Uterus (tissue), 4 donors: ENCODE results near the gene TOMM70. TPM values are rescaled to one million over a fixed set of nuclear protein-coding genes. Genes with fewer than 3 reads are reported as not detected.

Source experiments
- DNase-seq, 2 donors: peaks; one replicate each; pipeline ENCODE4 v3.0.0-alpha.2; 2019 to 2020
- H3K27ac ChIP-seq, 2 donors: fragments of 200-600 bp; sonication (generic); 1 replicate in 1 of 2; 2 replicates in 1 of 2; pipeline ENCODE4 v1.5.1; 2016 to 2018
- H3K27me3 ChIP-seq, 2 donors: fragments of 200-600 bp; sonication (generic); one replicate each; pipeline ENCODE4 v1.5.1; 2018 to 2019; ENCODE audit warnings: control low read depth in 1 of 2
- H3K36me3 ChIP-seq, 2 donors: fragments of 200-600 bp; sonication (generic); one replicate each; pipeline ENCODE4 v1.5.1; 2019; ENCODE audit warnings: control low read depth in 1 of 2
- H3K4me1 ChIP-seq, 2 donors: fragments of 200-600 bp; sonication (generic); one replicate each; pipeline ENCODE4 v1.5.1; 2018 to 2019; ENCODE audit warnings: control low read depth in 1 of 2
- H3K4me3 ChIP-seq, 2 donors: fragments of 200-600 bp; sonication (generic); 1 replicate in 1 of 2; 2 replicates in 1 of 2; pipeline ENCODE4 v1.5.1; 2018 to 2019; ENCODE audit warnings: mild to moderate bottlenecking in 1 of 2
- H3K9me3 ChIP-seq, 2 donors: fragments of 200-600 bp; sonication (generic); one replicate each; pipeline ENCODE4 v1.5.1; 2019; ENCODE audit warnings: control low read depth in 1 of 2
- POLR2A ChIP-seq, 2 donors: fragments of 450-650 bp; IDR thresholded peaks; one replicate each; pipeline ENCODE4 v1.6.1; 2016; ENCODE audit warnings: antibody characterized with exemption in 2 of 2, mild to moderate bottlenecking in 1 of 2, moderate library complexity in 1 of 2
- intact Hi-C: fragments of 100-400 bp; cut with DNase I; formaldehyde crosslinking; loops from one replicate; pipeline ENCODE4 v1.15.1; 2023; ENCODE audit warnings: low total_unique reads
- total RNA-seq, 4 donors: library from RNA; depleted of rRNA in 3 of 4; stranded (reverse); fragments of >200 nt in 3 of 4; gene quantifications; one replicate each; pipeline versions ENCODE4 v1.1.0 to v1.2.4, GENCODE V29; 2014 to 2023
- TF ChIP-seq, protein P1 (sequence below), 4 experiments: fragments of 200-600 bp in 2 of 4; fragments of 450-650 bp in 2 of 4; sonication (generic) in 2 of 4; IDR thresholded peaks; one replicate each; pipeline ENCODE4 v1.5.1; 2016 to 2019; ENCODE audit warnings: antibody characterized with exemption in 4 of 4, mild to moderate bottlenecking in 2 of 4, moderate library complexity in 1 of 4
- donor health status: DM: yes; HTN: yes; CAD: no.

TOMM70 gene
- total RNA-seq, 4 donors from 2014 or later, result 16.8 to 86.1 (median 35.9) TPM

DNA sequence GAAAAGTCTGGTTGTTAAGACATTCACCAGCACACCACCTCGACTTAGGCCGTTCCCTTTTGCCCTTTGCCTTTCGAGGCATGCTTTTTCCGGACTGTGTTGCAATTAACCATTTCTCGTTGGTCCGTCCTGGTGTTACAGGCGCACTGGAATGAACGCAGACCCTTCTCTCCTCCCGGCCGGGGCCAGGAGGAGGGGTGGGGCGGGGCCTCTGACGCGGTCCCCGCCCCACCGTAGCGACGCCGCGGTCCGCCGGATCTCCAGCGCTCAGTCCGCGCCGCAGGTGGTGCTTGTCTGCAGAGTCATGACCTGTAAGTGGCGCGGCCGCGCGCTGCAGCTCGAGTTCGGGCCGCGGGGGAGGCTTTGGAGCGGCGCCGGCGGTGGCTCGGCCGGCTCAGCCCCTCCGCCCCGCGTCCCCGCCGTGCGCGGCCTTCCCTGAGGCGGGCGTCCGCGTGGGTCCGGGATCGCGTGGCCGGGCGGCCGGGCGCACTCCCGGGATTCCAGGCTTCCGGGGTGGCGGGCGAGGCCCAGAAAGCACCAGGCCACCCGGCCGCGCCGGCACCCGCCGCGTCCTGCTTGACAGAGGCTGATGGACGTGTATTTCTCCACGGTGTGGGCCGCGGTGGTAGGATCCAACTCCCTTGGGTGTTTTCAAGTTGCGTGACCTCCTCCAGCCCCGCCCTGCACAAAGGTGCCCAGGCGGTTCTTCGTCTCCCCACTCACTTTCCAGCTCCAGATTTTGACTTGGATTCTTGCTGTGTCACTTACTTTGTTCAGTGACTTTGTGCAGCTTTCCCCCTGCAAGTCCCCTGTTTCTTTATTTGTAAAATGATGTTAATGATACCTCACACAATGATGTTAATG is 66.2 kb downstream of the TOMM70 start, which contains the start of gene NIT2:
TSS of gene NIT2 (plus strand) at position 270 of the 864 bp plus-strand sequence. CDS start at position 305, 35 bp downstream.
- Histone ChIP-seq H3K4me1 (no peaks in the 10 kb centered on the region), H3K4me3 (peak within 1 kb of the TSS; percentile 51 to 89), H3K36me3 (no peaks in the 10 kb centered on the region), H3K9me3 (no peaks in the 10 kb centered on the region), H3K27ac (peak within 1 kb of the TSS; percentile 78 to 90), H3K27me3 (no peaks in the 10 kb centered on the region)
- TF ChIP-seq POLR2A (IDR thresholded peaks at IDR 0.05), result peak; percentile 19 to 65
- TF ChIP-seq, protein P1, sequence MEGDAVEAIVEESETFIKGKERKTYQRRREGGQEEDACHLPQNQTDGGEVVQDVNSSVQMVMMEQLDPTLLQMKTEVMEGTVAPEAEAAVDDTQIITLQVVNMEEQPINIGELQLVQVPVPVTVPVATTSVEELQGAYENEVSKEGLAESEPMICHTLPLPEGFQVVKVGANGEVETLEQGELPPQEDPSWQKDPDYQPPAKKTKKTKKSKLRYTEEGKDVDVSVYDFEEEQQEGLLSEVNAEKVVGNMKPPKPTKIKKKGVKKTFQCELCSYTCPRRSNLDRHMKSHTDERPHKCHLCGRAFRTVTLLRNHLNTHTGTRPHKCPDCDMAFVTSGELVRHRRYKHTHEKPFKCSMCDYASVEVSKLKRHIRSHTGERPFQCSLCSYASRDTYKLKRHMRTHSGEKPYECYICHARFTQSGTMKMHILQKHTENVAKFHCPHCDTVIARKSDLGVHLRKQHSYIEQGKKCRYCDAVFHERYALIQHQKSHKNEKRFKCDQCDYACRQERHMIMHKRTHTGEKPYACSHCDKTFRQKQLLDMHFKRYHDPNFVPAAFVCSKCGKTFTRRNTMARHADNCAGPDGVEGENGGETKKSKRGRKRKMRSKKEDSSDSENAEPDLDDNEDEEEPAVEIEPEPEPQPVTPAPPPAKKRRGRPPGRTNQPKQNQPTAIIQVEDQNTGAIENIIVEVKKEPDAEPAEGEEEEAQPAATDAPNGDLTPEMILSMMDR (IDR thresholded peaks at IDR 0.05), result no peak
- DNase-seq, result peak; percentile 84 to 86
- intact Hi-C loops, result no loop called here

DNA sequence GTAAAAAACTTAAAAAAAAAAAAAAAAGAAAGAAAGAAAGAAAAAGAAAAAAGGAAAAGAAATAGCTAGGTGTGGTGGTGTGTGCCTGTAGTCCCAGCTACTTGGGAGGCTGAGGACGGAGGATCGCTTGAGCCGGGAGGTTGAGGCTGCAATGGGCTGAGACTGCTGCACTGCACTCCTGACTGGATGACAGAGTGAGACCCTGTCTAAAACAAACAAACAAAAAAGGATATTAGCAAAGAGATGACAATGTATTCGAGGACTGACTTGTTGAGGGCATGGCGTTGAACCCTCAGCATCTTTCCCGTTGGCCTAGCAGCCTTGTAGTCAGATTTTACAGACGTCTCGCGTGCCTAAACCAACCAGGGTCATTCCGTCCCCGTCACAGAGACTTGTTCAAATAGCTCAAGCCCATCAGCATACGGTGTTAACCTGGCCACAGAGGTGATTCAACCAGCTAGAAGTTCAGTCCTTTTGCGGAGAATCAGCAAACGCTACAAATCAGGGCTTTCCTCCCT is 66.9 kb downstream of the TOMM70 start:
- Histone ChIP-seq H3K36me3 (no peaks in the 10 kb centered on the region), H3K27ac (peak overlapping the region; percentile 78 to 90), H3K4me3 (peak overlapping the region; percentile 51 to 89), H3K27me3 (no peaks in the 10 kb centered on the region), H3K9me3 (no peaks in the 10 kb centered on the region), H3K4me1 (no peaks in the 10 kb centered on the region)
- TF ChIP-seq, protein P1 (IDR thresholded peaks at IDR 0.05), result no peak
- TF ChIP-seq POLR2A (IDR thresholded peaks at IDR 0.05), result no peak
- intact Hi-C loops, result no loop called here
- peak in 1 of 2 donors; percentile 24 for DNase-seq

DNA sequence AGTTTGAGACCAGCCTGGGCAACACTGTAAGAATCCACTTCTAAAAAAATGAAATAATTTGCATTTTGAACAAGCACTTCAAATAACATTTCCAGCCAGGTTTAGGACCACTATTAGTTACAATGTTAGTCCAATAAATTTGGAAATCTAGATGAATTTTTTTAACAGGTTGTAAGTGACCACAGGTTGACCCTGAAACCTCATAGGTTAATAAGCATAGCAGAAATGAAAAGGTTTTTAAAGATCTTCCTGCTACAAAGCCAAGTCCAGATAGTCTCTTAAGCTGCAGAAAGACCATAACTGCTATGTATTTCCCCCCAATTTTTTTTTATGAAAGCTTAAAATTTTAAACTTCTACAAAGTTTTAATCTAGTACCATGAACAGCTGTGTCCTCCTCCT is 67.8 kb downstream of the TOMM70 start:
- no peak for DNase-seq
- Histone ChIP-seq H3K9me3 (no peaks in the 10 kb centered on the region), H3K27me3 (no peaks in the 10 kb centered on the region), H3K36me3 (no peaks in the 10 kb centered on the region), H3K4me3 (no peak overlapping the region), H3K27ac (no peak overlapping the region), H3K4me1 (no peaks in the 10 kb centered on the region)
- TF ChIP-seq POLR2A (IDR thresholded peaks at IDR 0.05), result no peak
- TF ChIP-seq, protein P1 (IDR thresholded peaks at IDR 0.05), result no peak
- intact Hi-C loops, result no loop called here

DNA sequence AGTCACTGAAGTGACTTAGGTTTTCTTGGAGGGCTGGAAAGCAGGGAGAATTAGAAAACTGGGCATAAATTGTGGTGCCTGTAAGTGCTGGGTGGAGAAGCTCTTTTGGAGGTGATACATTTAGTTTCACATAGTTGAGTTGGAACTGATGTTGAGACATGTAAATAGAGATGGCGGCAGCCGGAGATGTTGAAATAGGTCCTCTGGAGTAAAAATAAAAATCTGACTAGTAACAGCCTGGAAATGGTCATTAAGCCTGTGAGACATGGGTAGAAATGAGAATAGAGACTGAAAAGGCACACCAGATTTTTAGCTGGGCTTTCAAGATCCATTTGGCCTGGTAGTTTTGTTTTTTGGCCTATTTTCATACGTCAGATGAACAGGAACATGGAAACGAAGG is 69.2 kb downstream of the TOMM70 start:
- no peak overlapping the region for H3K4me3 ChIP-seq
- DNase-seq, result no peak
- no peaks in the 10 kb centered on the region for H3K27me3 ChIP-seq
- H3K36me3 ChIP-seq, result no peaks in the 10 kb centered on the region
- TF ChIP-seq POLR2A (IDR thresholded peaks at IDR 0.05), result no peak
- TF ChIP-seq, protein P1 (IDR thresholded peaks at IDR 0.05), result no peak
- no peaks in the 10 kb centered on the region for H3K4me1 ChIP-seq
- intact Hi-C loops, result no loop called here
- no peaks in the 10 kb centered on the region for H3K9me3 ChIP-seq
- no peak overlapping the region for H3K27ac ChIP-seq

DNA sequence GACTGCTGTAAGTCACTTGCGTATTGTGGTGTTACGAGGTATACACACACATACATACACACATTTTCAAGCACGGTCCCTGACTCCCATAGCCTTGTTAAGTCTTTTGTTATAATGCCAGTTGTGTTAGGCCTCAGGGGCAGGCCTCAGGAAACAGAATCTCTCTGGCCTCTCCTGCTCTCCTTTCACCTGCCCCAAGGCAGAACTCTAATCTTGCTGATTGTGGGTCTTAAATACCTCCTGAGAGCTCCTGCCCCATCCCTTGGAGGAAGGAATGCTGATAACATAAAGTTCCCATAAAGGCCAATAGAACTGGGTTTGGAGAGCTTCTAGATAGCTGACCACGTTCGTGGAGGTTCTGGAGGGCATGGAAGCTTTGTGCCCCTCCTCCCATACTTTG is 70.2 kb downstream of the TOMM70 start:
- H3K27ac ChIP-seq, result no peak overlapping the region
- H3K4me3 ChIP-seq, result no peak overlapping the region
- H3K36me3 ChIP-seq, result no peaks in the 10 kb centered on the region
- DNase-seq, result no peak
- H3K27me3 ChIP-seq, result no peaks in the 10 kb centered on the region
- H3K4me1 ChIP-seq, result no peaks in the 10 kb centered on the region
- intact Hi-C loops, result no loop called here
- no peaks in the 10 kb centered on the region for H3K9me3 ChIP-seq
- no peak for TF ChIP-seq POLR2A (IDR thresholded peaks at IDR 0.05)
- TF ChIP-seq, protein P1 (IDR thresholded peaks at IDR 0.05), result no peak
